CD8-positive, alpha-beta memory T cell (primary cell): ENCODE measurements around the gene STEAP1. TPM values are rescaled to one million over a fixed set of nuclear protein-coding genes. Genes with fewer than 3 reads are reported as not detected.

Experiments
- CTCF ChIA-PET: fragments of 350-600 bp; sonication (Branson Sonifier 250); formaldehyde crosslinking; loops from one replicate; lab custom pipeline; 2021; ENCODE audit warnings: antibody characterized with exemption; lab: Charles Lee
- POLR2A ChIA-PET: fragments of 350-600 bp; sonication (Branson Sonifier 250); formaldehyde crosslinking; loops from one replicate; lab custom pipeline; 2021; ENCODE audit warnings: antibody characterized with exemption; lab: Charles Lee
- DNase-seq, 5 donors: peaks; one replicate each; pipeline versions ENCODE4 v3.0.0 to v3.0.0-alpha.2; 2020 to 2022; ENCODE audit warnings: mixed read lengths in 1 of 5
- H3K27ac ChIP-seq: one replicate; pipeline ENCODE4 v1.7.0; 2013; ENCODE audit warnings: low read depth, mild to moderate bottlenecking, low read length, moderate library complexity
- H3K27me3 ChIP-seq: 2 replicates; pipeline ENCODE4 v1.7.0; 2013; ENCODE audit warnings: low read length, mild to moderate bottlenecking; ENCODE audit not compliant: insufficient read depth, poor library complexity, severe bottlenecking
- H3K36me3 ChIP-seq: 2 replicates; pipeline ENCODE4 v1.7.0; 2013; ENCODE audit warnings: mild to moderate bottlenecking, low read length, moderate library complexity; ENCODE audit not compliant: insufficient read depth
- H3K4me1 ChIP-seq: 2 replicates; pipeline ENCODE4 v1.7.0; 2013; ENCODE audit warnings: mild to moderate bottlenecking, low read length, moderate library complexity; ENCODE audit not compliant: insufficient read depth
- H3K4me3 ChIP-seq: 2 replicates; pipeline ENCODE4 v1.7.0; 2013; ENCODE audit warnings: mild to moderate bottlenecking, low read length
- H3K9me3 ChIP-seq: 2 replicates; pipeline ENCODE4 v1.7.0; 2013; ENCODE audit warnings: mild to moderate bottlenecking, low read length
- H3K27ac Mint-ChIP-seq, 8 donors: one replicate each; pipeline ENCODE4 v1.8.0; 2020 to 2021; ENCODE audit warnings: mixed read lengths in 8 of 8, mild to moderate bottlenecking in 6 of 8, inconsistent platforms in 3 of 8, moderate library complexity in 3 of 8
- H3K27me3 Mint-ChIP-seq, 2 donors: one replicate each; pipeline ENCODE4 v1.8.0; 2020 to 2021; ENCODE audit warnings: mixed read lengths in 2 of 2, mild to moderate bottlenecking in 1 of 2, moderate library complexity in 1 of 2
- H3K36me3 Mint-ChIP-seq, 3 donors: one replicate each; pipeline ENCODE4 v1.8.0; 2020 to 2021; ENCODE audit warnings: mixed read lengths in 3 of 3, inconsistent platforms in 1 of 3, mild to moderate bottlenecking in 1 of 3
- H3K4me1 Mint-ChIP-seq, 3 donors: one replicate each; pipeline ENCODE4 v1.8.0; 2020 to 2021; ENCODE audit warnings: mixed read lengths in 3 of 3, inconsistent platforms in 1 of 3, mild to moderate bottlenecking in 1 of 3
- H3K4me3 Mint-ChIP-seq, 7 donors: one replicate each; pipeline ENCODE4 v1.8.0; 2020 to 2021; ENCODE audit warnings: mixed read lengths in 7 of 7, mild to moderate bottlenecking in 6 of 7, moderate library complexity in 4 of 7, inconsistent platforms in 2 of 7
- H3K9me3 Mint-ChIP-seq, 5 donors: one replicate each; pipeline ENCODE4 v1.8.0; 2020 to 2022; ENCODE audit warnings: mixed read lengths in 5 of 5, mild to moderate bottlenecking in 3 of 5, moderate library complexity in 2 of 5, inconsistent platforms in 1 of 5
- polyA plus RNA-seq: library from polyadenylated mRNA; unstranded; fragments of 300-500 nt; fragmentation: Illumina TruSeq; gene quantifications from one replicate; pipeline ENCODE4 v1.2.3, GENCODE V29; 2021
- total RNA-seq, 2 experiments: library from RNA; stranded (reverse); gene quantifications; one replicate each; pipeline ENCODE4 v1.2.3, GENCODE V29; 2021

The STEAP1 gene
- total and polyA plus RNA-seq, 3 experiments from 2014 or later = not detected

DNA sequence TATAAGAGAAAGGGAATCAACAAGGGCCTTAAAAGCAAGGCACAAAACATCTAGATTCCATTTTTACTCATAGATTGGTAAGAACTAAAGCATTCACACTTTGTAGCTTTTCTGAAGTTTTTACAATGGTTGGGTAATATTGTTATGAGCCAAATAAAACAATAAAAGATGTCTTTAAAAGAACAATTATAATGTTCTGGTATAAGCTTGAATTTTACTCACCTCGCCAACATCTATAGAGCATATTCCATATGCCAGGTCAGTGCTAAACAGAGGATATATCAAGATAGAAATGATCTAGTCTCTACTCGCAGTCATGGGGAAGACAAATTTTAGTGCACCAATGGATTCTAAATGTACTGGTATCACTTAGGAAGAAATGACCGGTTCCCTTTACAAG is 11.9 kb downstream of the STEAP1 start:
- no peaks in the 10 kb centered on the region for H3K27me3 ChIP-seq
- no peak for DNase-seq
- Mint-ChIP-seq H3K27ac (no peak overlapping the region), H3K4me1 (no peaks in the 10 kb centered on the region), H3K4me3 (no peak overlapping the region), H3K36me3 (no peaks in the 10 kb centered on the region), H3K9me3 (peaks cover 0 to 6% (median 3%) of the 10 kb centered on the region in 5 donors), H3K27me3 (peaks cover 7 to 20% of the 10 kb centered on the region in 2 donors)
- H3K9me3 ChIP-seq = no peaks in the 10 kb centered on the region
- ChIA-PET POLR2A (no interaction called here), CTCF (interaction anchor here (1.7 kb wide), 1 partner anchor 12 kb away, joined by 9 read pairs; the partner anchor contains the start of gene STEAP1)
- no peaks in the 10 kb centered on the region for H3K4me1 ChIP-seq
- no peak overlapping the region for H3K27ac ChIP-seq
- no peak overlapping the region for H3K4me3 ChIP-seq
- H3K36me3 ChIP-seq = no peaks in the 10 kb centered on the region

DNA sequence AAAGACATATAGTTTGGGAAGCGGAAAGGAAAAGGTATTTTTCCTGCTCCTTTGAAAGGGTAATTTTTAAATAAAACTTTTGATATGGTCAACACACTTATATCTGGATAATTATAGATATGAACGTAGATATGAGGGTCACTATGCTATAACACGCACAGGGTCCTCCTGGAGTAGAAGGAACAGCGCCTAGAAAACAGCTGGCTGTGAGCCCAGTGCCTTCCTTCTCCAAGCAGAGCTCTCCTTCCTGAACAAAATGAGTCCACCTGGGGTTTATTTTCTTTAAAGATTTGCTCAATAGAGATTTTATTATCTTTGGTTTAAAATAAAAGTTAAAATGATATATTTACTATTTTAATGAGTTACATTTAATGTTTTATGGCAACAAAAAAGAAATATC is 13.1 kb downstream of the STEAP1 start:
- DNase-seq = no peak
- Mint-ChIP-seq H3K4me1 (no peaks in the 10 kb centered on the region), H3K4me3 (no peak overlapping the region), H3K9me3 (peaks cover 0 to 6% (median 3%) of the 10 kb centered on the region in 5 donors), H3K27ac (no peak overlapping the region), H3K36me3 (no peaks in the 10 kb centered on the region), H3K27me3 (peaks cover 11 to 31% of the 10 kb centered on the region in 2 donors)
- H3K27ac ChIP-seq = no peak overlapping the region
- no peaks in the 10 kb centered on the region for H3K36me3 ChIP-seq
- H3K4me3 ChIP-seq = no peak overlapping the region
- no peaks in the 10 kb centered on the region for H3K4me1 ChIP-seq
- no peaks in the 10 kb centered on the region for H3K9me3 ChIP-seq
- ChIA-PET CTCF (interaction anchor here (0.6 to 1.1 kb wide), 2 partner anchors 11 to 26 kb away, joined by 3 read pairs; no protein-coding TSS in a partner anchor), POLR2A (no interaction called here)
- no peaks in the 10 kb centered on the region for H3K27me3 ChIP-seq

DNA sequence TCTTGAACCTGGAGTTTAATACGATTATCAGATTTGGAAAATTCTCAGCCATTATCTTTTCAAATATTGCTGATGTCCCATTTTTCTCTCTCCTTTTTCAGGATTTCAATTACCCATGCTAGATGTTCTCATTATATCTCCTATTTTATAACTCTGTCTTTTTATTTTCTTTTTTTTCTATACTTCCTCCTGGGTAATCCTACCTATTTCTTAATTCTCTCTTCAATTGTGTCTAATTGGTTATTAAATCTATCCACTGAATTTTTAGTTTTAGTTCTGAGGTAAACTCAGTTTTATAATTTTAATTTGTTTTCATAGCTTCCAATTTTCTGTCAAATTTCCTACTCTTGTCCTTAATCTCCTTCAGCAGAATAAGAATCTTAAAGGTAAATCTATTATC is 15.6 kb downstream of the STEAP1 start:
- Histone ChIP-seq H3K9me3 (no peaks in the 10 kb centered on the region), H3K4me3 (no peak overlapping the region), H3K4me1 (no peaks in the 10 kb centered on the region), H3K36me3 (no peaks in the 10 kb centered on the region), H3K27me3 (no peaks in the 10 kb centered on the region), H3K27ac (no peak overlapping the region)
- no peak for DNase-seq
- ChIA-PET CTCF (no interaction called here), POLR2A (no interaction called here)
- Mint-ChIP-seq H3K4me3 (no peak overlapping the region), H3K4me1 (no peaks in the 10 kb centered on the region), H3K36me3 (no peaks in the 10 kb centered on the region), H3K27ac (peak overlapping the region in 1 of 8 donors; percentile 69), H3K9me3 (peaks cover 0 to 6% (median 3%) of the 10 kb centered on the region in 5 donors), H3K27me3 (peaks cover 13 to 33% of the 10 kb centered on the region in 2 donors)

DNA sequence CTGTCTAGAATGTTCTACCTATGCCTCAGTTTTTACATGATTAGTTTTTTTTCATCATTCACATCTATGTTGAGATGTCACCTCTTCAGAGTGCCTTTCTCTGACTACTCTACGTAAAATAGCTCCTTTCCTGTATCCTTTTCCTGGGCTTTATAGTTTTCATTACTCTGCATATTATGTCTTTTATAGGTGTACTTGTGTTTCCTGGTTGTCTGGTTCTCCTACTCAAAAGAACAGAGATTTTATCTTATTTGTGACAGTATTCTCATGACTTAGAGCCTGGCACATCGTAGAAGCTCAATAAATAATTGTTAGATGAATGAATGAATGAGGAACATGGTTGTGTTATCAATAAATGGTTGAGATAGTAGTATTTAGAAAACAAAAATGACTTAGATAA is 17.9 kb downstream of the STEAP1 start:
- Histone ChIP-seq H3K27me3 (no peaks in the 10 kb centered on the region), H3K27ac (no peak overlapping the region), H3K36me3 (no peaks in the 10 kb centered on the region), H3K9me3 (no peaks in the 10 kb centered on the region), H3K4me1 (no peaks in the 10 kb centered on the region), H3K4me3 (no peak overlapping the region)
- POLR2A ChIA-PET = no interaction called here
- Mint-ChIP-seq H3K36me3 (no peaks in the 10 kb centered on the region), H3K4me1 (no peaks in the 10 kb centered on the region), H3K27me3 (peaks cover 8 to 29% of the 10 kb centered on the region in 2 donors), H3K9me3 (peaks cover 0 to 6% (median 3%) of the 10 kb centered on the region in 5 donors), H3K27ac (no peak overlapping the region), H3K4me3 (no peak overlapping the region)
- CTCF ChIA-PET = no interaction called here
- DNase-seq = no peak

DNA sequence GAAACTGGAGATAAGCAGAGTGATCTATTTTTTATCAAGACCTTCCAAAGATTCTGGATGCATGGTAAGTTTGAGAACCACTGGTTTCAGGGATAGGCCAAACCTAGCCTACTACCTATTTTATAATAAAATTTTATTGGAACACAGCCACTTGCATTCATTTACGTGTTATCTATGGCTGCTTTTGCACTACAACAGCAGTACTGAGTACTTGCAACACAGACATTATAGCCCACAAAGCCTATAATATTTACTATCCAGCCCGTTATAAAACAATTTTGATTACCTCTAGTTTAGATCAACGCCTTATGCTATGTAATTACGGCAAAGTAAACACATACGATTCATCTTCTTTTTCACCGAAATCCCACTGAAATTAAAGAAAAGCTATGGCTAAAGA is 18.4 kb downstream of the STEAP1 start:
- H3K36me3 Mint-ChIP-seq = no peaks in the 10 kb centered on the region
- ChIA-PET POLR2A (no interaction called here), CTCF (no interaction called here)
- H3K4me3 Mint-ChIP-seq = no peak overlapping the region
- H3K27ac ChIP-seq = no peak overlapping the region
- H3K9me3 ChIP-seq = no peaks in the 10 kb centered on the region
- H3K4me1 Mint-ChIP-seq = no peaks in the 10 kb centered on the region
- no peaks in the 10 kb centered on the region for H3K27me3 ChIP-seq
- H3K9me3 Mint-ChIP-seq = peaks cover 0 to 6% (median 3%) of the 10 kb centered on the region in 5 donors
- no peak for DNase-seq
- no peak overlapping the region for H3K4me3 ChIP-seq
- H3K27ac Mint-ChIP-seq = no peak overlapping the region
- no peaks in the 10 kb centered on the region for H3K36me3 ChIP-seq
- H3K27me3 Mint-ChIP-seq = peaks cover 8 to 29% of the 10 kb centered on the region in 2 donors
- H3K4me1 ChIP-seq = no peaks in the 10 kb centered on the region

DNA sequence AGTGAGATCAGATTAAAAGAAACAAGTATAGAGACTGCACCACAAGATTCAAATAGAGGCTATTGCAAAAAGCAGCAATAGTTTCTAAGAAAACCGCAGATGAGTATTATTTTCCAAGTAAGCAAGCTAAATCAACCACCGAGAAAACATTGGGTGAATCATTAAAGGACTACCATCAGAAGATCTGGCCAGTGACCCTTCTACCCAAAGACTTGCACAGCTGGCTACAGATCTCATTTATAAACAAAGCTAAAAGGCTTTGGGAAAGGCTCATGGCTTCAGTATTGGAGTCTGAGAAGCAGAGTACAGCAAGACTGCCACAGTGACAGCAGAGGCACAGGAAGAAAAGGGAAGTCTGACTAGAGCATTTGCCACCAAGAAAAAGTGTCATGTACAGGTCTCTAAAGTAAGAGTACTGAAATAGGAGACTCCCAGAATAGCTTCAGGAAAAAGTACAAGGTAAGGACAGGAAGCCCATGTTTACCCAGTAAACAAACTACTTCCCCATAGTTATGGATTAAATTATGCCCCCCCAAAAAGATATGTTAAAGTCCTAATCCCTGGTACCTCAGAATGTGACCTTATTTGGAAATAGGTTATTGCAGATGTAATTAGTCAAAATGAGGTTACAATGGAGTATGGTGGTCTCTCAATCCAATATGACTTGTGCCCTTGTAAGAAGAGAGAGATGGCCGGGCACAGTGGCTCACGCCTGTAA is 19.0 kb downstream of the STEAP1 start:
- no peak overlapping the region for H3K27ac Mint-ChIP-seq
- H3K27ac ChIP-seq = no peak overlapping the region
- CTCF ChIA-PET = no interaction called here
- POLR2A ChIA-PET = no interaction called here
- no peaks in the 10 kb centered on the region for H3K27me3 ChIP-seq
- H3K9me3 Mint-ChIP-seq = peaks cover 0 to 6% (median 3%) of the 10 kb centered on the region in 5 donors
- H3K4me3 ChIP-seq = no peak overlapping the region
- no peaks in the 10 kb centered on the region for H3K36me3 Mint-ChIP-seq
- no peaks in the 10 kb centered on the region for H3K9me3 ChIP-seq
- H3K4me1 ChIP-seq = no peaks in the 10 kb centered on the region
- peaks cover 8 to 29% of the 10 kb centered on the region in 2 donors for H3K27me3 Mint-ChIP-seq
- DNase-seq = no peak
- H3K4me1 Mint-ChIP-seq = no peaks in the 10 kb centered on the region
- H3K36me3 ChIP-seq = no peaks in the 10 kb centered on the region
- H3K4me3 Mint-ChIP-seq = no peak overlapping the region

DNA sequence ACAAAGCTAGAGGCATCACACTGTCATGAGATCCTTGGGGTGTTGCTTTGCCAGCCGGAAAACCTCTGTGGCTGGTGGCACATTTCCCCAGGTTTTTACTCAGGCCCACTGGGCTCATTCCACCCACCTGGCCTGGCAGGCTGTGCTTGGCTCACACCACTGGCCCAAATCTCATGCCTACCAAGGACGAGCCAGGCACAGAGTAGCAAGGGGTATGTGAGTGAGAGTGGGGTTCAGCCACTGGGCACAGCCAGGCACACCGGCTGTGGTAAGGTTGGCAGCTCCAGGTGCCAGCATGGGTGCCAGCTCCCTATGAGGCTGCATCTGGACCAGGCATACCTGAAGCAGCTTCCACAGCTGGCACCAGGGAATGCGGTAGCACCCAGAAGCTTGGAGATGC is 21.4 kb downstream of the STEAP1 start:
- no peaks in the 10 kb centered on the region for H3K27me3 ChIP-seq
- no peaks in the 10 kb centered on the region for H3K9me3 ChIP-seq
- H3K36me3 ChIP-seq = no peaks in the 10 kb centered on the region
- no peak overlapping the region for H3K4me3 ChIP-seq
- Mint-ChIP-seq H3K36me3 (no peaks in the 10 kb centered on the region), H3K27me3 (peaks cover 6 to 29% of the 10 kb centered on the region in 2 donors), H3K9me3 (peaks cover 0 to 3% (median 0%) of the 10 kb centered on the region in 5 donors), H3K4me1 (peaks cover 5 to 7% (median 6%) of the 10 kb centered on the region in 3 donors), H3K4me3 (no peak overlapping the region), H3K27ac (no peak overlapping the region)
- ChIA-PET POLR2A (no interaction called here), CTCF (no interaction called here)
- H3K27ac ChIP-seq = no peak overlapping the region
- H3K4me1 ChIP-seq = no peaks in the 10 kb centered on the region
- no peak for DNase-seq

DNA sequence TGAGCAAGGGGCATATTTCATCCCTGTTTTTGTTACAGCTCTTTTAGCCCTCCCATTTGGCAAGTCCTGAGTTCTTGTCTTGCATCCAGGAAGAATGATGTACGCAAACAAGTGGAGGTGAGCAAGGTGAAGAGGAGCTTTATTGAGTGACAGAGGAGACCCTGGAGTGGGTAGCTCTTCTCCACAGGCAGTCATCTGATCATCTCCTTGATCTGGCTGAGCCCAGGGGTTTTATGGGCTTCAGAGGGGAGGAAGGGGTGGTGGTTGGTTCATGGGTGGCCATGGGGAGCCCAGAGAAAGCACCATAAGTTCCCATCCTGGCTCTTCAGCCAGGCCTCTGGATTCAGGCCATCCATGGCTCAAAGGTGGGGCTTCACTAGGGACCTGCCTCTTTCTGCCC is 21.9 kb downstream of the STEAP1 start:
- POLR2A ChIA-PET = no interaction called here
- no peak overlapping the region for H3K27ac Mint-ChIP-seq
- peaks cover 6 to 24% of the 10 kb centered on the region in 2 donors for H3K27me3 Mint-ChIP-seq
- no peak overlapping the region for H3K4me3 Mint-ChIP-seq
- Histone ChIP-seq H3K4me1 (no peaks in the 10 kb centered on the region), H3K27ac (no peak overlapping the region), H3K4me3 (no peak overlapping the region), H3K36me3 (no peaks in the 10 kb centered on the region), H3K9me3 (no peaks in the 10 kb centered on the region), H3K27me3 (no peaks in the 10 kb centered on the region)
- H3K36me3 Mint-ChIP-seq = no peaks in the 10 kb centered on the region
- CTCF ChIA-PET = no interaction called here
- H3K4me1 Mint-ChIP-seq = peaks cover 5 to 7% (median 6%) of the 10 kb centered on the region in 3 donors
- DNase-seq = no peak
- no peaks in the 10 kb centered on the region for H3K9me3 Mint-ChIP-seq
